Spinal cord (tissue), 10 donors: ENCODE results near the gene ZCWPW1. TPM values are rescaled to one million over a fixed set of nuclear protein-coding genes. Genes with fewer than 3 reads are reported as not detected.
"Not testable (repeated sequence)": the region's sequence is repeated elsewhere in the genome, so short reads cannot be mapped to it uniquely, and the experiment has no call there.

Experiments used
- DNase-seq, 6 donors: peaks; one replicate each; pipeline versions ENCODE4 v3.0.0 to v3.0.0-alpha.2; 2013 to 2015; ENCODE audit warnings: low spot score in 6 of 6, low read depth in 4 of 6
- H3K27ac ChIP-seq: one replicate; pipeline ENCODE4 v1.5.1; 2013; ENCODE audit warnings: low read depth, low read length, control low read depth
- H3K27me3 ChIP-seq: one replicate; pipeline ENCODE4 v1.6.1; 2013; ENCODE audit warnings: low read length; ENCODE audit not compliant: control insufficient read depth, insufficient read depth
- H3K36me3 ChIP-seq: one replicate; pipeline ENCODE4 v1.6.1; 2013; ENCODE audit warnings: low read length; ENCODE audit not compliant: control insufficient read depth, insufficient read depth
- H3K4me1 ChIP-seq: one replicate; pipeline ENCODE4 v1.6.1; 2013; ENCODE audit warnings: low read length; ENCODE audit not compliant: control insufficient read depth, insufficient read depth
- H3K4me3 ChIP-seq: one replicate; pipeline ENCODE4 v1.5.1; 2013; ENCODE audit warnings: low read depth, low read length, control low read depth
- H3K9me3 ChIP-seq: one replicate; pipeline ENCODE4 v1.6.1; 2013; ENCODE audit warnings: low read length; ENCODE audit not compliant: control insufficient read depth, insufficient read depth
- WGBS: methylation state at CpG from one replicate; pipeline ENCODE4 v1.1.5; 2013; ENCODE audit warnings: missing lambda C conversion rate; ENCODE audit not compliant: insufficient coverage; 5-methylcytosine and 5-hydroxymethylcytosine counted together
- polyA plus RNA-seq, 2 donors: library from polyadenylated mRNA; unstranded; fragments of 120-200 nt; gene quantifications; one replicate each; pipeline ENCODE4 v1.2.1, GENCODE V29; 2013; ENCODE audit not compliant: insufficient read length in 2 of 2
- total RNA-seq, 2 donors: library from RNA; depleted of rRNA in 1 of 2; stranded (reverse); fragments of 120-200 nt in 1 of 2; fragments of >200 nt in 1 of 2; gene quantifications; one replicate each; pipeline versions ENCODE4 v1.2.3 to v1.2.4, GENCODE V29; 2013 to 2014
- donor health status: healthy.

The ZCWPW1 gene
- total and polyA plus RNA-seq, 4 donors = 5.1 to 8.0 (median 7.1) TPM

- H3K4me1 ChIP-seq = peaks cover 10% of the 10 kb centered on the region
- 34% methylated on average over 4 of the region's 4 CpGs for WGBS
- peaks cover 44% of the 10 kb centered on the region for H3K36me3 ChIP-seq
- DNase-seq = no peak
- no peak overlapping the region for H3K27ac ChIP-seq
- no peaks in the 10 kb centered on the region for H3K9me3 ChIP-seq
- H3K4me3 ChIP-seq = no peak overlapping the region
- no peaks in the 10 kb centered on the region for H3K27me3 ChIP-seq
Observed at GRCh38 chr7:100370303-100370702, 58.2 kb downstream of the ZCWPW1 start.

- Histone ChIP-seq H3K4me3 (no peak overlapping the region), H3K27me3 (no peaks in the 10 kb centered on the region)
Observed at GRCh38 chr7:100369105-100369504, 59.4 kb downstream of the ZCWPW1 start.

DNA sequence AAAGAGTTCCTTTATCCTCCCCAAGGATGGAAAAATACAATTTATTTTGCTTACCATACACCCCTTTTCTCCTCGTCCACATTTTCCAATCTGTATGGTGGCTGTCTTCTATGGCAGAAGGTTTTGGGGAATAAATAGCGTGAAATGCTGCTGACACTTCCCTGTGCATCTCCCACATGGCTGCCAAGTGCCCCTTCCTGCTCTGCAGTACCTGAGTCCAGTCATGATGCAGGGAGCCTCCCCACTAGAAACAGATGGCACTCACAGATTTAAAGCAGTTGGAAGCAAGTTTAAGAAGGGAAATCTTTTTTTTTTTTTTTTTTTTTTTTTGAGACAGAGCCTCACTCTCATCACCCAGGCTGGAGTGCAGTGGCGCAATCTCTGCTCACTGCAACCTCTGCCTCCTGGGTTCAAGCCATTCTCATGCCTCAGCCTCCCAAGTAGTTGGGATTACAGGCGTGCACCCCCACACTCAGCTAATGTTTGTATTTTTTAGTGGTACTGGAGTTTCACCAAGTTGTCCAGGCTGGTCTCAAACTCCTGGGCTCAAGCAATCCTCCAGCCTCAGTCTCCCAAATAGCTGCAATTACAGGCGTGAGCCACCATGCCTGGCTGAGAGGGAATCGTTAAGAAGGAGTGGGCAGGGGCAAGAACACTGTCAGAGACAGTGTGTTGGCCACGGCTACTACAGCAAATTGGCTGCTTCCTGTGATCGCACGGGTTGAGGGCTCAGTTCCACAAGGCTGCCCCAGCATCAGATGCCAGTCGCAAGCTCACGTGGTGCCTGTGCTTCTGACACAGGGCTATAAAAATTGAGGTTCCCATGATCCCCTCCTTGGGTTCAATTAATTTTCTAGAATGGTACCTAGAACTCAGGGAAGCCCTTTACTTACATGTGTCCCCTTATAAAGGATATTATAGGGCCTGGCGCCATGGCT is 60.6 kb downstream of the ZCWPW1 start:
- no peak for DNase-seq
- H3K27ac ChIP-seq = no peak overlapping the region
- H3K36me3 ChIP-seq = peaks cover 39% of the 10 kb centered on the region
- WGBS = 78% methylated on average over 6 of the region's 12 CpGs
- no peaks in the 10 kb centered on the region for H3K27me3 ChIP-seq
- H3K4me1 ChIP-seq = peaks cover 10% of the 10 kb centered on the region
- H3K9me3 ChIP-seq = no peaks in the 10 kb centered on the region
- no peak overlapping the region for H3K4me3 ChIP-seq

More at GRCh38 chr7:100369105-100369504, 59.4 kb downstream of the ZCWPW1 start:
- peaks cover 10% of the 10 kb centered on the region for H3K4me1 ChIP-seq
- no peaks in the 10 kb centered on the region for H3K9me3 ChIP-seq
- peaks cover 42% of the 10 kb centered on the region for H3K36me3 ChIP-seq
- no peak overlapping the region for H3K27ac ChIP-seq
- peak in 1 of 6 donors; percentile 21 for DNase-seq
- WGBS = 76% methylated on average over 6 of the region's 6 CpGs

DNA sequence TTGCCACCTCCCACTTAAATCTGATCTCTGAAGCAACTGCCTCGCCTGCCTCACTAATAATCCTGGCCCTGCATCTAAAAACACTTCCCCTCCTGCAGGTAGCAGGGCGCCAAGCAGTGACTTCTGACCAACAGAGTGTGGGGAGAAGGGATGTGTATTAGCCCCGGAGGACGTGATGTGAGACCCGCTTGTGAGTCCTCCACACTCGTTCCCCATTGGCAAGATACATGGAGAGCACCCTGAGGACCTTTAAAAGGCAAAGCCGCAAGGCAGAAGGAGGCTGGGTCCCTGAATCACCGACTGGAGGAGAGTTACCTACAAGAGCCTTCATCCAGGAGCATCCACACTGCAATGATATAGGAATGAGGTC is 61.3 kb downstream of the ZCWPW1 start:
- Histone ChIP-seq H3K4me1 (peaks cover 5% of the 10 kb centered on the region), H3K9me3 (no peaks in the 10 kb centered on the region), H3K27me3 (no peaks in the 10 kb centered on the region), H3K27ac (no peak overlapping the region), H3K4me3 (no peak overlapping the region), H3K36me3 (peaks cover 46% of the 10 kb centered on the region)
- DNase-seq = no peak
- 93% methylated on average over 6 of the region's 8 CpGs for WGBS

- no peaks in the 10 kb centered on the region for H3K9me3 ChIP-seq
- no peak overlapping the region for H3K27ac ChIP-seq
- peaks cover under 1% of the 10 kb centered on the region for H3K4me1 ChIP-seq
- WGBS = 90% methylated on average over 14 of the region's 16 CpGs
- no peak overlapping the region for H3K4me3 ChIP-seq
- DNase-seq = no peak
- peaks cover 44% of the 10 kb centered on the region for H3K36me3 ChIP-seq
- no peaks in the 10 kb centered on the region for H3K27me3 ChIP-seq
Observed at GRCh38 chr7:100366411-100367250, 61.9 kb downstream of the ZCWPW1 start.

- not testable (repeated sequence) for DNase-seq, H3K4me3 ChIP-seq, H3K27me3 ChIP-seq, H3K27ac ChIP-seq, H3K4me1 ChIP-seq, H3K9me3 ChIP-seq
- H3K36me3 ChIP-seq = peaks cover 48% of the 10 kb centered on the region
- WGBS = 100% methylated on average over 1 of the region's 7 CpGs
Observed at GRCh38 chr7:100365998-100366367, 62.5 kb downstream of the ZCWPW1 start.

- peaks cover 62% of the 10 kb centered on the region for H3K36me3 ChIP-seq
- no peaks in the 10 kb centered on the region for H3K9me3 ChIP-seq
- WGBS = 92% methylated on average over 2 of the region's 6 CpGs
- no peaks in the 10 kb centered on the region for H3K4me1 ChIP-seq
- H3K27ac ChIP-seq = no peak overlapping the region
- no peak overlapping the region for H3K4me3 ChIP-seq
- no peaks in the 10 kb centered on the region for H3K27me3 ChIP-seq
- DNase-seq = no peak
Observed at GRCh38 chr7:100364480-100364879, 64.0 kb downstream of the ZCWPW1 start.

- H3K4me3 ChIP-seq, H3K27me3 ChIP-seq, H3K9me3 ChIP-seq, H3K4me1 ChIP-seq, DNase-seq, H3K27ac ChIP-seq: not testable (repeated sequence)
- H3K36me3 ChIP-seq = peaks cover 64% of the 10 kb centered on the region
- 93% methylated on average over 3 of the region's 7 CpGs for WGBS
Observed at GRCh38 chr7:100363797-100364196, 64.7 kb downstream of the ZCWPW1 start.

DNA sequence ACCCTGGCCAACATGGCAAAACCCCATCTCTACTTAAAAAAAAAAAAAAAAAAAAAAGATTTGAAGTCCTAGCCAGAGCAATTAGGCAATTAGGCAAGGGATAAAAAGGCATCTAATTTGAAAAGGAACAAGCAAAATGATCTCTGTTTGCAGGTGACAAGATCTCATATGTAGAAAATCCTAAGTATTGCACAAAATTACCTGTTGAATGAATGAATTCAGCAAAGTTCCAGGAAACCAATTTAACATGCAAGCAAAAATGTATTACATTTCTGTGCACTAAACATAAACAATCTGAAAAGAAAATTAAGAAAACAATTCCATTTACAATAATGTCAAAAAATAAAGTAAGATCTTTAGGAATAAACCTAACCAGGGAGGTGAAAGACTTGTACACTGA is 65.4 kb downstream of the ZCWPW1 start:
- no peak overlapping the region for H3K27ac ChIP-seq
- H3K4me1 ChIP-seq = no peaks in the 10 kb centered on the region
- no peak for DNase-seq
- H3K4me3 ChIP-seq = no peak overlapping the region
- H3K36me3 ChIP-seq = peaks cover 69% of the 10 kb centered on the region
- H3K9me3 ChIP-seq = no peaks in the 10 kb centered on the region
- no peaks in the 10 kb centered on the region for H3K27me3 ChIP-seq
